ENCODE results near the gene ADCYAP1R1. TPM values are rescaled to one million over a fixed set of nuclear protein-coding genes. Genes with fewer than 3 reads are reported as not detected.

Gene ADCYAP1R1
- total RNA-seq, 3 donors from 2014 or later (not counting 1 experiment from before 2014, with no cell fraction given) = not detected

DNA sequence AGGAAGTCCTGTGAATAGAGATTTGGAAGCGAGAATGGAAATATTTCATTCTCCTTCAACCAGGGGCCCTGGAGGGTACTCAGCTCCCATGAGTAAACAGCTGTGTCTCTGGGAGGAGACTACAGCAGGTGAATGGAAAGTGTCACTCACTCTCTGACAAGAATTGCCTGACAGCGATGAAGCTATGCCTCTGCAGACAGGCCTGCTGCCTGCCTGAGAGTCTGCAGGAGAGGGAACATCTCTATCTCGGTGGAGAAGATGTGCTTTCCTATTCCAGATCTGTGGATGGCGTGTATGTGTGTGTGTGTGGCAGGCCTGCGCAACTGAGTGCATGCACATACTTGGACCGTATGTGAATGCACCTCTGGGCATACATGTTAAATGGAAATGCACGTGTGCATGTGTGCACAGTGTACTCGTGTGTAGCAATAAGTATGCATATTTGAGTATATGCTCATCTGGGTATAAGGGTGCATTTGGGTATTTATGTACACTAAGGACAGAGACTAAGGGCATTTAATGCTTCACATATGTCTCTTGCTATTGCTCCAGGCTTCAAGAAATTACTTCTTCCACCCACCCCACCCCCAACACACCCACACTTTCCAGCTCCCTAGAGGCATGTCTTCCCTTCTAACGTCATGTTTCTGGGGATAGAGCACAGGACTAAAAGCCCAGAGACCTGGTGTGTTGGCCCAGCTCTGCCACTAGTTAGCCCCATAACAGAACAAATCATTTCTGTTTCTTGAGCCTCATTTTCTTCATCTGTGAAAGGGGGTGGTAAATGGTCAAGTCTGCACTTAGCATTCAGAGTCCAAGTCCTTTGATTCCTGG is 4.6 kb upstream of the ADCYAP1R1 start:
- Histone ChIP-seq H3K4me3 (ENCODE audit: low read length) (no peak overlapping the region), H3K4me1 (ENCODE audit: control insufficient read depth, insufficient read depth, low read length) (no peaks in the 10 kb centered on the region), H3K27ac (ENCODE audit: low read length) (no peak overlapping the region), H3K9me3 (ENCODE audit: control insufficient read depth, insufficient read depth, low read length) (no peaks in the 10 kb centered on the region), H3K36me3 (ENCODE audit: control insufficient read depth, insufficient read depth, low read length) (no peaks in the 10 kb centered on the region), H3K27me3 (ENCODE audit: control insufficient read depth, insufficient read depth, low read length) (peaks cover 5% of the 10 kb centered on the region)
- TF ChIP-seq CTCF (IDR thresholded peaks at IDR 0.05) = no peak
- ATAC-seq (no peak), DNase-seq (no peak)
- no peaks in the 10 kb centered on the region for H3K36me3 Mint-ChIP-seq
- WGBS (ENCODE audit: insufficient coverage) = 85% methylated on average over 8 of the region's 9 CpGs
- H3K27ac Mint-ChIP-seq = no peak overlapping the region
- no peaks in the 10 kb centered on the region for H3K9me3 Mint-ChIP-seq
- intact Hi-C loops (cut with micrococcal nuclease) = no loop called here
- peaks cover 24 to 41% of the 10 kb centered on the region in 2 donors for H3K27me3 Mint-ChIP-seq (ENCODE audit: low read depth in 2 of 2)
- H3K4me3 Mint-ChIP-seq = no peak overlapping the region
- H3K4me1 Mint-ChIP-seq = no peaks in the 10 kb centered on the region

DNA sequence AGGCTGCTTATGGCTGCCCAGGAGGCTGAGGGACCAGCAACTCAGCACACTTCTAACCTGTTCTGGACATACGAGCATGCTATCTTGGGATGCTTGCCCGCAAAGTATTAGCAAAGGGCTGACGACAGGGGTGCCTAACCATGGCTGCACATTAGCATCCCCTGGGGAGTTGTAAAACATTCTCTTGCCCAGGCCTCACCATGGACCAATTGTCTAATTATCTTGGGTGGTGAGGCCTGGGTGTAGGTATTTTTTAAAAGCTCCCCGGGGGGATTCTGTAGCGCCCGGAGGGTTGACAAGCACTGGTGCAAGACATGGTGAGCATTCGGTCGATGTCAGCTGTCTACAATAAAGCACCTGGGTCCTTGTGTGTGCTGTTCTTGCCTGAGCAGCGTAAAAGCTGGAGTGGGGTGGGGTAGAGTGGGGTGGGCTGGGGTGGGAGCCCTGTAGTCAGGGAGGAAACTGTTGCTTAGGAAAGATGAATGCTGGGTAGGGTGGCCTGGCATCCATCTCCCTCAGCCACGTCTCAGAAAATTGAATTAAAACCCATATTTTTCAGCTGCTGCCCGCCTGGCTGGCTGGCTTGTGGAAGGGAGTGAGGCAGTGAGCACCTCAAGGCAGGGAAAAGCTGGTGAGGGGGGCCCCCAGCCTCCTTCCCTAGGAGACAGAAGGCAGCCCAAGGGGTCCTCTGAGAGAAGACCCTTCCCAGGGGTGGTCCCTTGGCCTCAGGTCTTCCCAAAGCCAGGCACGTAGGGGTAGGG is 2.9 kb upstream of the ADCYAP1R1 start:
- Mint-ChIP-seq H3K9me3 (no peaks in the 10 kb centered on the region), H3K36me3 (no peaks in the 10 kb centered on the region), H3K27ac (no peak overlapping the region), H3K27me3 (ENCODE audit: low read depth in 2 of 2) (peaks cover 25 to 32% of the 10 kb centered on the region in 2 donors), H3K4me1 (no peaks in the 10 kb centered on the region), H3K4me3 (no peak overlapping the region)
- no peak for ATAC-seq
- Histone ChIP-seq H3K36me3 (ENCODE audit: control insufficient read depth, insufficient read depth, low read length) (no peaks in the 10 kb centered on the region), H3K4me3 (ENCODE audit: low read length) (no peak overlapping the region), H3K27ac (ENCODE audit: low read length) (no peak overlapping the region), H3K4me1 (ENCODE audit: control insufficient read depth, insufficient read depth, low read length) (no peaks in the 10 kb centered on the region), H3K27me3 (ENCODE audit: control insufficient read depth, insufficient read depth, low read length) (peaks cover 5% of the 10 kb centered on the region), H3K9me3 (ENCODE audit: control insufficient read depth, insufficient read depth, low read length) (no peaks in the 10 kb centered on the region)
- intact Hi-C loops (cut with micrococcal nuclease) = no loop called here
- no peak for DNase-seq
- 79% methylated on average over 12 of the region's 12 CpGs for WGBS (ENCODE audit: insufficient coverage)
- no peak for TF ChIP-seq CTCF (IDR thresholded peaks at IDR 0.05)

DNA sequence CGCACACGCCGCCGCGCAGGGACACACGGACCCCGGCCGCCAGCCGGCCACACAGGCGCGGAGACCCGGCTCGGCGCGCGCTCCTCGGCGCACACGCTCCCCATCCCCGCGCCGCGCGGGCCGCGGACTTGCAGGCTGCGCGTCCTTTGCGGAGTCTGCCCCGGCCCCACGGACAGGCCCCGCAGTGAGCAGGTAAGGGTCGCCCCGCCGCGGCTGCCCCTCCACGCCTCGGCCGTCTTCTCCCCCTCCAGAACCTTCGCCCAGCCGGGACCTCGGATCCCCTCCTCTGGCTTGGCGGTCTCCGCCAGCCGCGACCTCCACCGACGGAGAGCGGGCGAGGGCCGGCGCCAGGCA is 356 bp downstream of the ADCYAP1R1 start:
- DNase-seq (no peak), ATAC-seq (no peak)
- Histone ChIP-seq H3K27ac (ENCODE audit: low read length) (no peak overlapping the region), H3K4me1 (ENCODE audit: control insufficient read depth, insufficient read depth, low read length) (no peaks in the 10 kb centered on the region), H3K36me3 (ENCODE audit: control insufficient read depth, insufficient read depth, low read length) (no peaks in the 10 kb centered on the region), H3K9me3 (ENCODE audit: control insufficient read depth, insufficient read depth, low read length) (no peaks in the 10 kb centered on the region), H3K27me3 (ENCODE audit: control insufficient read depth, insufficient read depth, low read length) (peaks cover 5% of the 10 kb centered on the region), H3K4me3 (ENCODE audit: low read length) (no peak overlapping the region)
- Mint-ChIP-seq H3K27me3 (ENCODE audit: low read depth in 2 of 2) (peaks cover 35 to 49% of the 10 kb centered on the region in 2 donors), H3K9me3 (no peaks in the 10 kb centered on the region), H3K4me3 (no peak overlapping the region), H3K4me1 (no peaks in the 10 kb centered on the region), H3K27ac (no peak overlapping the region), H3K36me3 (no peaks in the 10 kb centered on the region)
- 2% methylated on average over 52 of the region's 52 CpGs for whole genome bisulfite sequencing (ENCODE audit: insufficient coverage)
- no peak for TF ChIP-seq CTCF (IDR thresholded peaks at IDR 0.05)
- intact Hi-C loops (cut with micrococcal nuclease) = no loop called here

Measured in natural killer cell (primary cell).